SU-DHL-6 (cell line): Measurements from ENCODE around the gene EIF4E.

Source experiments
- EZH2phosphoT487 ChIP-seq: fragments of 200-600 bp; sonication (generic), shearing (Covaris generic); conservative IDR thresholded peaks from 2 replicates; pipeline ENCODE4 v1.6.1; 2018; ENCODE audit warnings: mild to moderate bottlenecking, antibody characterized with exemption, low read length, moderate library complexity, mixed read lengths
- TF ChIP-seq, protein P1 (sequence below): fragments of 200-600 bp; sonication (generic); IDR thresholded peaks from one replicate; pipeline ENCODE4 v1.5.1; 2017; ENCODE audit warnings: antibody characterized with exemption, mild to moderate bottlenecking, low read length, moderate library complexity; ENCODE audit not compliant: insufficient read depth, poor library complexity, severe bottlenecking

GRCh38 chr4:98928505-98929340, at the start of gene EIF4E:
- TF ChIP-seq, protein P1, sequence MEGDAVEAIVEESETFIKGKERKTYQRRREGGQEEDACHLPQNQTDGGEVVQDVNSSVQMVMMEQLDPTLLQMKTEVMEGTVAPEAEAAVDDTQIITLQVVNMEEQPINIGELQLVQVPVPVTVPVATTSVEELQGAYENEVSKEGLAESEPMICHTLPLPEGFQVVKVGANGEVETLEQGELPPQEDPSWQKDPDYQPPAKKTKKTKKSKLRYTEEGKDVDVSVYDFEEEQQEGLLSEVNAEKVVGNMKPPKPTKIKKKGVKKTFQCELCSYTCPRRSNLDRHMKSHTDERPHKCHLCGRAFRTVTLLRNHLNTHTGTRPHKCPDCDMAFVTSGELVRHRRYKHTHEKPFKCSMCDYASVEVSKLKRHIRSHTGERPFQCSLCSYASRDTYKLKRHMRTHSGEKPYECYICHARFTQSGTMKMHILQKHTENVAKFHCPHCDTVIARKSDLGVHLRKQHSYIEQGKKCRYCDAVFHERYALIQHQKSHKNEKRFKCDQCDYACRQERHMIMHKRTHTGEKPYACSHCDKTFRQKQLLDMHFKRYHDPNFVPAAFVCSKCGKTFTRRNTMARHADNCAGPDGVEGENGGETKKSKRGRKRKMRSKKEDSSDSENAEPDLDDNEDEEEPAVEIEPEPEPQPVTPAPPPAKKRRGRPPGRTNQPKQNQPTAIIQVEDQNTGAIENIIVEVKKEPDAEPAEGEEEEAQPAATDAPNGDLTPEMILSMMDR: no peak
- TF ChIP-seq EZH2phosphoT487: no peak
